ENCODE measurements around the gene RAG2. TPM values are rescaled to one million over a fixed set of nuclear protein-coding genes. Genes with fewer than 3 reads are reported as not detected.

RAG2 gene
- total and polyA plus RNA-seq, 2 experiments from 2014 or later: not detected

- H3K27me3 Mint-ChIP-seq (ENCODE audit: insufficient read depth, low read depth, poor library complexity): no peaks in the 10 kb centered on the region
- TF ChIP-seq NANOG (IDR thresholded peaks at IDR 0.05; ENCODE audit: borderline replicate concordance) (no peak), JUNB (IDR thresholded peaks at IDR 0.05; ENCODE audit: unreplicated experiment) (no peak), CREB1 (CRISPR knock-in tag; IDR thresholded peaks at IDR 0.05; ENCODE audit: low read depth) (no peak), EZH2 (IDR thresholded peaks at IDR 0.05; ENCODE audit: low read depth, unreplicated experiment) (no peak), EZH2phosphoT487 (IDR thresholded peaks at IDR 0.05; ENCODE audit: unreplicated experiment) (no peak)
- TF ChIP-seq, protein P1, sequence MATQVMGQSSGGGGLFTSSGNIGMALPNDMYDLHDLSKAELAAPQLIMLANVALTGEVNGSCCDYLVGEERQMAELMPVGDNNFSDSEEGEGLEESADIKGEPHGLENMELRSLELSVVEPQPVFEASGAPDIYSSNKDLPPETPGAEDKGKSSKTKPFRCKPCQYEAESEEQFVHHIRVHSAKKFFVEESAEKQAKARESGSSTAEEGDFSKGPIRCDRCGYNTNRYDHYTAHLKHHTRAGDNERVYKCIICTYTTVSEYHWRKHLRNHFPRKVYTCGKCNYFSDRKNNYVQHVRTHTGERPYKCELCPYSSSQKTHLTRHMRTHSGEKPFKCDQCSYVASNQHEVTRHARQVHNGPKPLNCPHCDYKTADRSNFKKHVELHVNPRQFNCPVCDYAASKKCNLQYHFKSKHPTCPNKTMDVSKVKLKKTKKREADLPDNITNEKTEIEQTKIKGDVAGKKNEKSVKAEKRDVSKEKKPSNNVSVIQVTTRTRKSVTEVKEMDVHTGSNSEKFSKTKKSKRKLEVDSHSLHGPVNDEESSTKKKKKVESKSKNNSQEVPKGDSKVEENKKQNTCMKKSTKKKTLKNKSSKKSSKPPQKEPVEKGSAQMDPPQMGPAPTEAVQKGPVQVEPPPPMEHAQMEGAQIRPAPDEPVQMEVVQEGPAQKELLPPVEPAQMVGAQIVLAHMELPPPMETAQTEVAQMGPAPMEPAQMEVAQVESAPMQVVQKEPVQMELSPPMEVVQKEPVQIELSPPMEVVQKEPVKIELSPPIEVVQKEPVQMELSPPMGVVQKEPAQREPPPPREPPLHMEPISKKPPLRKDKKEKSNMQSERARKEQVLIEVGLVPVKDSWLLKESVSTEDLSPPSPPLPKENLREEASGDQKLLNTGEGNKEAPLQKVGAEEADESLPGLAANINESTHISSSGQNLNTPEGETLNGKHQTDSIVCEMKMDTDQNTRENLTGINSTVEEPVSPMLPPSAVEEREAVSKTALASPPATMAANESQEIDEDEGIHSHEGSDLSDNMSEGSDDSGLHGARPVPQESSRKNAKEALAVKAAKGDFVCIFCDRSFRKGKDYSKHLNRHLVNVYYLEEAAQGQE (IDR thresholded peaks at IDR 0.05; ENCODE audit: unreplicated experiment): no peak
- TF ChIP-seq, protein P2, sequence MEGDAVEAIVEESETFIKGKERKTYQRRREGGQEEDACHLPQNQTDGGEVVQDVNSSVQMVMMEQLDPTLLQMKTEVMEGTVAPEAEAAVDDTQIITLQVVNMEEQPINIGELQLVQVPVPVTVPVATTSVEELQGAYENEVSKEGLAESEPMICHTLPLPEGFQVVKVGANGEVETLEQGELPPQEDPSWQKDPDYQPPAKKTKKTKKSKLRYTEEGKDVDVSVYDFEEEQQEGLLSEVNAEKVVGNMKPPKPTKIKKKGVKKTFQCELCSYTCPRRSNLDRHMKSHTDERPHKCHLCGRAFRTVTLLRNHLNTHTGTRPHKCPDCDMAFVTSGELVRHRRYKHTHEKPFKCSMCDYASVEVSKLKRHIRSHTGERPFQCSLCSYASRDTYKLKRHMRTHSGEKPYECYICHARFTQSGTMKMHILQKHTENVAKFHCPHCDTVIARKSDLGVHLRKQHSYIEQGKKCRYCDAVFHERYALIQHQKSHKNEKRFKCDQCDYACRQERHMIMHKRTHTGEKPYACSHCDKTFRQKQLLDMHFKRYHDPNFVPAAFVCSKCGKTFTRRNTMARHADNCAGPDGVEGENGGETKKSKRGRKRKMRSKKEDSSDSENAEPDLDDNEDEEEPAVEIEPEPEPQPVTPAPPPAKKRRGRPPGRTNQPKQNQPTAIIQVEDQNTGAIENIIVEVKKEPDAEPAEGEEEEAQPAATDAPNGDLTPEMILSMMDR (conservative IDR thresholded peaks at IDR 0.05; ENCODE audit: low read depth in 2 of 2): no peak
- no peaks in the 10 kb centered on the region for H3K9me3 Mint-ChIP-seq
These were observed 29.4 kb upstream of the RAG2 start for GRCh38 chr11:36627471-36627870.

DNA sequence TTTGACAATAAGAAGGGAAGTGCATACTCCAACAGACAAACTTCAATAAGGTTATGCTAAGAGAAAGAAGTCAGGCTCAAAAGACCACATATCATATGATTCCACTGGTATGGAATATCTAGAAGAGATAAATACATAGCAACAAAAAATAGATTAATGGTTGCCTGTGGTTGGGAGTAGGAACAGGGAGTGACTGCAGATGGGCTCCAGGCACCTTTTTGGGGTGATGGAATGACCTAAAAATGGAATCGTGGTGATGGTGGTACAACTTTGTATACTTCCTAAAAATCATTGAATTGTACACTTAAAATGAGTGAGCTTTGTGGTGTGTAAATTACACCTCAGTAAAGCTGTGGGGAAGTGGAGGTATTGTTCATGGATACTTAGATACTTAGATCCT lies 29.0 kb upstream of the RAG2 start:
- Histone ChIP-seq H3K4me3 (no peak overlapping the region), H3K4me2 (no peak overlapping the region), H3K27ac (ENCODE audit: low read depth) (no peak overlapping the region), H3K27me3 (ENCODE audit: insufficient read depth) (no peaks in the 10 kb centered on the region), H3F3A (replicated peaks; ENCODE audit: low read depth) (no peaks in the 10 kb centered on the region), H3K79me2 (replicated peaks; ENCODE audit: insufficient read depth) (no peaks in the 10 kb centered on the region), H3K4me1 (ENCODE audit: insufficient read depth) (no peaks in the 10 kb centered on the region), H3K36me3 (ENCODE audit: insufficient read depth) (no peaks in the 10 kb centered on the region), H3K9me2 (ENCODE audit: insufficient read depth) (no peaks in the 10 kb centered on the region), H4K20me1 (replicated peaks; ENCODE audit: insufficient read depth) (no peaks in the 10 kb centered on the region), H2AFZ (no peak overlapping the region)
- DNase-seq (ENCODE audit: low spot score): no peak
- Mint-ChIP-seq H3K27me3 (ENCODE audit: insufficient read depth, low read depth, poor library complexity) (no peaks in the 10 kb centered on the region), H3K36me3 (ENCODE audit: low read depth) (no peaks in the 10 kb centered on the region), H3K4me1 (no peaks in the 10 kb centered on the region), H3K27ac (no peak overlapping the region), H3K9me3 (no peaks in the 10 kb centered on the region), H3K4me3 (no peak overlapping the region)
- no peak for TF ChIP-seq CREB1 (CRISPR knock-in tag; IDR thresholded peaks at IDR 0.05; ENCODE audit: low read depth)
- no peak for TF ChIP-seq STAT1 (IDR thresholded peaks at IDR 0.05; ENCODE audit: unreplicated experiment)
- no peak for ATAC-seq

More at GRCh38 chr11:36627471-36627870, 29.4 kb upstream of the RAG2 start:
- H3K4me2 ChIP-seq: no peak overlapping the region
- Mint-ChIP-seq H3K4me1 (no peaks in the 10 kb centered on the region), H3K36me3 (ENCODE audit: low read depth) (no peaks in the 10 kb centered on the region), H3K27ac (no peak overlapping the region), H3K4me3 (no peak overlapping the region)
- H3K36me3 ChIP-seq (ENCODE audit: insufficient read depth): no peaks in the 10 kb centered on the region
- H3K27me3 ChIP-seq (ENCODE audit: insufficient read depth): no peaks in the 10 kb centered on the region
- no peak overlapping the region for H2AFZ ChIP-seq
- H3K4me1 ChIP-seq (ENCODE audit: insufficient read depth): no peaks in the 10 kb centered on the region
- no peak overlapping the region for H3K27ac ChIP-seq (ENCODE audit: low read depth)
- H3K9me2 ChIP-seq (ENCODE audit: insufficient read depth): no peaks in the 10 kb centered on the region
- DNase-seq (ENCODE audit: low spot score) (no peak), ATAC-seq (no peak)
- H4K20me1 ChIP-seq (replicated peaks; ENCODE audit: insufficient read depth): no peaks in the 10 kb centered on the region
- H3F3A ChIP-seq (replicated peaks; ENCODE audit: low read depth): no peaks in the 10 kb centered on the region
- no peaks in the 10 kb centered on the region for H3K79me2 ChIP-seq (replicated peaks; ENCODE audit: insufficient read depth)
- H3K4me3 ChIP-seq: no peak overlapping the region
